Suprapubic skin (tissue), 4 donors: ENCODE results near the gene DLGAP5. TPM values are rescaled to one million over a fixed set of nuclear protein-coding genes. Genes with fewer than 3 reads are reported as not detected.

Experiments
- DNase-seq, 2 donors: peaks; one replicate each; pipeline ENCODE4 v3.0.0-alpha.2; 2019; ENCODE audit warnings: low spot score in 2 of 2
- H3K27ac ChIP-seq: fragments of 200-600 bp; sonication (generic); one replicate; pipeline ENCODE4 v1.5.1; 2019
- H3K27me3 ChIP-seq: fragments of 200-600 bp; sonication (generic); one replicate; pipeline ENCODE4 v1.5.1; 2019
- H3K36me3 ChIP-seq: fragments of 200-600 bp; sonication (generic); one replicate; pipeline ENCODE4 v1.5.1; 2019
- H3K4me1 ChIP-seq: fragments of 200-600 bp; sonication (generic); one replicate; pipeline ENCODE4 v1.5.1; 2019
- H3K4me3 ChIP-seq: fragments of 200-600 bp; sonication (generic); one replicate; pipeline ENCODE4 v1.5.1; 2019; ENCODE audit warnings: mild to moderate bottlenecking
- H3K9me3 ChIP-seq: fragments of 200-600 bp; sonication (generic); one replicate; pipeline ENCODE4 v1.5.1; 2019
- CTCF ChIP-seq, 2 donors: fragments of 200-600 bp in 1 of 2; fragments of 450-650 bp in 1 of 2; sonication (generic) in 1 of 2; IDR thresholded peaks; one replicate each; pipeline ENCODE4 v1.5.1; 2016 to 2019; ENCODE audit warnings: antibody characterized with exemption in 2 of 2, mild to moderate bottlenecking in 1 of 2, moderate library complexity in 1 of 2
- EP300 ChIP-seq: sonication (generic); formaldehyde crosslinking; IDR thresholded peaks from one replicate; pipeline ENCODE4 v1.6.1; 2017; ENCODE audit warnings: antibody characterized with exemption
- POLR2A ChIP-seq, 2 donors: fragments of 450-650 bp; IDR thresholded peaks; one replicate each; pipeline ENCODE4 v1.6.1; 2017; ENCODE audit warnings: antibody characterized with exemption in 2 of 2, mild to moderate bottlenecking in 2 of 2, moderate library complexity in 2 of 2
- POLR2AphosphoS5 ChIP-seq, 3 donors: sonication (generic); formaldehyde crosslinking; IDR thresholded peaks; one replicate each; pipeline ENCODE4 v1.6.1; 2017; ENCODE audit warnings: antibody characterized with exemption in 3 of 3
- WGBS: methylation state at CpG from one replicate; pipeline ENCODE4 v1.1.5; 2018; 5-methylcytosine and 5-hydroxymethylcytosine counted together
- total RNA-seq, 4 donors: library from RNA; depleted of rRNA; stranded (reverse); fragments of >200 nt; gene quantifications; one replicate each; pipeline ENCODE4 v1.1.0, GENCODE V29; 2016

The DLGAP5 gene
- total RNA-seq, 4 donors from 2014 or later = 0.72 to 2.6 (median 1.9) TPM

DNA sequence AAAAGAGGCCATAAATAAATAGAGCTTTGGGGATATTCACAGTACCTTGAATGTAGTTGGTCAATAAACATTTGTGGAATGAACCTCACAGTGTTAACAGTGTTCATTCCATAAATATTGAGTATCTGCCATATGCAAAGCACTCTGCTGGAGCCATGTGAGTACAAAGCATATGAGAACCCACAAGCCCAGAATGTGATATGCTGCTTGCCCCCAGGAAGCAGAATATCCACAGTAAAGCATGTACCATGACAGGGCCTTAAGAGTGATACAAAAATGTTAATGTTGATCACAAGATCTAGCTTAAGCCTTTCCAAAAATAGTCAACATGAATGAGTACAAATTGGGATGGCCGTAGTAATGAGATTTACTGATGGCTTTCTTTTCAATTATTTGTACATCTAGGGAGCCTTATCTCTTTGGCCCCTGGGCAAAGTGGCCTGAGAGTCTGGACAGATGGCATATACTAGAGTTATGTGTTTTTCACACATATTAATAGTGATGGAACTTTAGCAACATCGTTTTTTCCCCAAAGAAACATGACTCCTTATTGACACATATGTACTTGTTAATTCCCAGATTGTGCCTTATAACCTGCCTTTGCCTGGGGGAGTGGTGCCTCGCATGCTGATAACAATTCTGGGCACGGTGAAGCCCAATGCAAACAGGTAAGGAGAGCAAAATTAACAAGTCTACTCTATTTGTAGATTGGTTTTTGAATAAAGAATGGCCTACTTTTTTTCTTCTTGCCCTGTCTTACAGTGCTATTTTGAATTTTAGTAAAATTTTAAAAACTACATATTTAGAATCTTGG is 51.5 kb downstream of the DLGAP5 start:
- no peak for DNase-seq
- peaks cover 73% of the 10 kb centered on the region for H3K36me3 ChIP-seq
- TF ChIP-seq CTCF (IDR thresholded peaks at IDR 0.05) = no peak
- no peak for TF ChIP-seq POLR2A (IDR thresholded peaks at IDR 0.05)
- TF ChIP-seq EP300 = no peak
- TF ChIP-seq POLR2AphosphoS5 (IDR thresholded peaks at IDR 0.05) = no peak
- no peak overlapping the region for H3K4me3 ChIP-seq
- WGBS = 80% methylated on average over 4 of the region's 4 CpGs
- no peak overlapping the region for H3K27ac ChIP-seq
- H3K4me1 ChIP-seq = peaks cover 44% of the 10 kb centered on the region
- no peaks in the 10 kb centered on the region for H3K27me3 ChIP-seq
- H3K9me3 ChIP-seq = no peaks in the 10 kb centered on the region

DNA sequence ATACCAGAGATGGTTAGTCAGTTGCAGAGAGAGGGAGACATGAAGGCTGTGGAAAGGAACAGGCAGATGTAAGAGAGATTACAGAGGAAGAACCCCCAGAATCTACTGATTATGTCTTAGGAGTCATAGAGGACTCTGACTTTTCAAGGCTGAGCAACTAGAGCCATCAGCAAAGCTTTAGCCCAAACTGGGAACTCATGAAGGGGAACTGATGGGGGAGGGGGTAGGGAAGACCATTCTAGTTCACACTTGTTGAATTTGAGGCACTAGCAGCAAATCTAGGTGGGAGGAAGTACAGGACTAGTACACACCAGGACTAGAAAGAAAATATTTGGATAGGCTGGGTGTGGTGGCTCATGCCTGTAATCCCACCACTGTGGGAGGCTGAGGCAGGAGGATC is 52.2 kb downstream of the DLGAP5 start:
- Histone ChIP-seq H3K27ac (peak overlapping the region; percentile 2), H3K36me3 (peaks cover 70% of the 10 kb centered on the region), H3K9me3 (no peaks in the 10 kb centered on the region), H3K27me3 (no peaks in the 10 kb centered on the region), H3K4me1 (peaks cover 50% of the 10 kb centered on the region), H3K4me3 (no peak overlapping the region)
- no peak for DNase-seq
- TF ChIP-seq POLR2A (IDR thresholded peaks at IDR 0.05) (no peak), POLR2AphosphoS5 (IDR thresholded peaks at IDR 0.05) (no peak), CTCF (IDR thresholded peaks at IDR 0.05) (no peak), EP300 (no peak)

DNA sequence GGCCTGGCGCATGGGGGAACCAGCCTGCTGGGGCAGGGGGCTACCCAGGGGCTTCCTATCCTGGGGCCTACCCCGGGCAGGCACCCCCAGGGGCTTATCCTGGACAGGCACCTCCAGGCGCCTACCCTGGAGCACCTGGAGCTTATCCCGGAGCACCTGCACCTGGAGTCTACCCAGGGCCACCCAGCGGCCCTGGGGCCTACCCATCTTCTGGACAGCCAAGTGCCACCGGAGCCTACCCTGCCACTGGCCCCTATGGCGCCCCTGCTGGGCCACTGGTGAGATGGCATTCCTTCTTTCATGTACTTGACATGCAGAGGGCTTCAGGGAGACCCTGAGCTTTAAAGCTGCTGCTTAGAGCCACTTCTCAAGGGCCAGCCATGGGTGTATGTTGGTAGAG is 53.3 kb downstream of the DLGAP5 start:
- Histone ChIP-seq H3K27me3 (no peaks in the 10 kb centered on the region), H3K27ac (peak overlapping the region; percentile 71)
- no peak for DNase-seq

DNA sequence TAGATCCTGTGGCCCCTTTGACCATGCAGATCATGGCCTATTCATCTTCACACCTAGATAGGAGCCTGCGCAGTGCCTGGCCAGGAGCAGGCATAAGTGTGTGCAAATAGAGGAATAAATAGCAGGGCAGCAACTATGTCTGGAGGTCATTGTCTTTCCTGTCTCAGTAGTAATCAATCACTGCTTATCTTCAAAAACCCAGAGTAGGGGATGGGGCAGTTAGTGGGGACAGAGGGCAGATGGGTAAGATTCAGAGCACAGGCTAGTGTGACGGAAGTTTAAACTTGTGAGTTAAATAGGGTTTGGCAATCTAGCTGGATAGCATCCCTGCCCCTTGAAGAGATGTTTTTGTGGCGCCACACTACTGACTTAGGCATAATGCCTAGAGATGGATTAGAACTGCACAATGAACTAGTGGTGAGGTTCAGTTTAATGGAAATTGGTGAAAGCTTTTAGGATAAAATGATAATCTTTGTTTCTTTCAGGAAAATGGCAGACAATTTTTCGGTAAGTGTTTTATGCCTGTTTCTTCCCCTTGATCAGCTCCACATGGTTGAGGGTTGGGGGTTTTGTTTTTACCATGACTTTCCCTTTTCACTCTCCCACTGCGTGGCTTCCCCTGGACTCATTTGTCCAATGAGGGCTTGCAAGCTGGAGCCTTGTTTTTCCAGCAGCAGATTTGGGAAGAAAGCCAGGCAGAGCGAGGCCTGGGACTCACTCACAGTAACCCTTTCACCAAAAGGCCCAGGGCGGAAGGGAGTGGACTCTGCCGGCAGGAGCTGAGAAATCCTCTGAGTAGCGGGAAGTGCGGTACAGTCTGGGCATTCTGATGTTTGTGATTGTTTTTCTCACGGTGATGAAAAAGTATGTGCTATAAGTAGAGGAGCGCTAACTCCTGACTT is 54.2 kb downstream of the DLGAP5 start:
- Histone ChIP-seq H3K9me3 (no peaks in the 10 kb centered on the region), H3K27ac (peak overlapping the region; percentile 71), H3K4me3 (peak overlapping the region; percentile 32), H3K27me3 (no peaks in the 10 kb centered on the region), H3K36me3 (peaks cover 54% of the 10 kb centered on the region), H3K4me1 (peaks cover 70% of the 10 kb centered on the region)
- peak in 1 of 2 donors; percentile 86 for DNase-seq
- WGBS = 30% methylated on average over 12 of the region's 12 CpGs
- TF ChIP-seq CTCF (IDR thresholded peaks at IDR 0.05) (no peak), POLR2AphosphoS5 (IDR thresholded peaks at IDR 0.05) (no peak), EP300 (no peak), POLR2A (IDR thresholded peaks at IDR 0.05) (no peak)

More for the DNA sequence above, 53.3 kb downstream of the DLGAP5 start:
- TF ChIP-seq POLR2A (IDR thresholded peaks at IDR 0.05) = no peak
- TF ChIP-seq EP300 = no peak
- no peak for TF ChIP-seq CTCF (IDR thresholded peaks at IDR 0.05)
- TF ChIP-seq POLR2AphosphoS5 (IDR thresholded peaks at IDR 0.05) = no peak
- H3K36me3 ChIP-seq = peaks cover 63% of the 10 kb centered on the region
- peaks cover 61% of the 10 kb centered on the region for H3K4me1 ChIP-seq
- peak overlapping the region; percentile 32 for H3K4me3 ChIP-seq
- WGBS = 74% methylated on average over 3 of the region's 7 CpGs
- H3K9me3 ChIP-seq = no peaks in the 10 kb centered on the region

- Histone ChIP-seq H3K4me3 (no peak overlapping the region), H3K27ac (peak overlapping the region; percentile 51), H3K36me3 (peaks cover 46% of the 10 kb centered on the region), H3K4me1 (peaks cover 79% of the 10 kb centered on the region), H3K27me3 (no peaks in the 10 kb centered on the region), H3K9me3 (no peaks in the 10 kb centered on the region)
- 40% methylated on average over 3 of the region's 3 CpGs for WGBS
- TF ChIP-seq POLR2AphosphoS5 (IDR thresholded peaks at IDR 0.05) (no peak), POLR2A (IDR thresholded peaks at IDR 0.05) (no peak), EP300 (no peak), CTCF (IDR thresholded peaks at IDR 0.05) (no peak)
- DNase-seq = no peak
Measured at GRCh38 chr14:55136241-55136640, 55.1 kb downstream of the DLGAP5 start.
